ENCODE results near the gene CES3. TPM values are rescaled to one million over a fixed set of nuclear protein-coding genes. Genes with fewer than 3 reads are reported as not detected.

CES3 gene
- total RNA-seq, 4 donors from 2014 or later: 1.4 to 2.2 (median 1.5) TPM; not detected in 1

- peaks cover 30% of the 10 kb centered on the region for H3K27me3 ChIP-seq
- WGBS: 15% methylated on average over 22 of the region's 72 CpGs
- TF ChIP-seq EP300 (IDR thresholded peaks at IDR 0.05) (no peak), POLR2A (IDR thresholded peaks at IDR 0.05) (no peak), POLR2AphosphoS5 (IDR thresholded peaks at IDR 0.05) (no peak), CTCF (IDR thresholded peaks at IDR 0.05) (peak in 1 of 2 donors; percentile 44)
- no peaks in the 10 kb centered on the region for H3K9me3 ChIP-seq
- no peaks in the 10 kb centered on the region for H3K36me3 ChIP-seq
- peak overlapping the region; percentile 51 for H3K4me3 ChIP-seq
- peaks cover 41% of the 10 kb centered on the region for H3K4me1 ChIP-seq
- no peak for DNase-seq (ENCODE audit: low spot score in 2 of 2)
- no peak overlapping the region for H3K27ac ChIP-seq
Measured at GRCh38 chr16:66924527-66925321, 36.3 kb upstream of the CES3 start.

- peaks cover 41% of the 10 kb centered on the region for H3K4me1 ChIP-seq
- WGBS: 32% methylated on average over 12 of the region's 42 CpGs
Measured at GRCh38 chr16:66925322-66925840, 35.7 kb upstream of the CES3 start, which contains the start of gene RRAD. TSS of gene RRAD (minus strand) at chr16:66925535. CDS start at chr16:66925179, 356 bp downstream.

GRCh38 chr16:66926171-66926947, 34.7 kb upstream of the CES3 start:
- TF ChIP-seq EP300 (IDR thresholded peaks at IDR 0.05): no peak
- Histone ChIP-seq H3K27me3 (peaks cover 28% of the 10 kb centered on the region), H3K4me3 (peak overlapping the region; percentile 51), H3K4me1 (peaks cover 41% of the 10 kb centered on the region), H3K27ac (peak overlapping the region; percentile 18), H3K36me3 (no peaks in the 10 kb centered on the region), H3K9me3 (no peaks in the 10 kb centered on the region)
- DNase-seq (ENCODE audit: low spot score in 2 of 2): no peak
- WGBS: 48% methylated on average over 4 of the region's 5 CpGs

More at GRCh38 chr16:66925322-66925840, 35.7 kb upstream of the CES3 start, which contains the start of gene RRAD:
- peak within 1 kb of the TSS; percentile 18 for H3K27ac ChIP-seq
- TF ChIP-seq POLR2A (IDR thresholded peaks at IDR 0.05): peak in 1 of 2 donors; percentile 10
- TF ChIP-seq CTCF (IDR thresholded peaks at IDR 0.05): no peak
- peaks cover 28% of the 10 kb centered on the region for H3K27me3 ChIP-seq
- H3K36me3 ChIP-seq: no peaks in the 10 kb centered on the region
- no peaks in the 10 kb centered on the region for H3K9me3 ChIP-seq
- no peak for DNase-seq (ENCODE audit: low spot score in 2 of 2)
- H3K4me3 ChIP-seq: peak within 1 kb of the TSS; percentile 51

- WGBS: 50% methylated on average over 3 of the region's 3 CpGs
Measured at GRCh38 chr16:66926961-66927436, 34.1 kb upstream of the CES3 start.

More at GRCh38 chr16:66926961-66927436, 34.1 kb upstream of the CES3 start:
- Histone ChIP-seq H3K9me3 (no peaks in the 10 kb centered on the region), H3K4me3 (no peak overlapping the region), H3K27ac (no peak overlapping the region), H3K27me3 (peaks cover 25% of the 10 kb centered on the region), H3K36me3 (no peaks in the 10 kb centered on the region), H3K4me1 (peaks cover 41% of the 10 kb centered on the region)
- TF ChIP-seq POLR2A (IDR thresholded peaks at IDR 0.05): no peak
- TF ChIP-seq EP300 (IDR thresholded peaks at IDR 0.05): no peak
- TF ChIP-seq POLR2AphosphoS5 (IDR thresholded peaks at IDR 0.05): no peak
- TF ChIP-seq CTCF (IDR thresholded peaks at IDR 0.05): no peak
- no peak for DNase-seq (ENCODE audit: low spot score in 2 of 2)
